K562 (cell line): ENCODE results near the gene USP51. TPM values are rescaled to one million over a fixed set of nuclear protein-coding genes. Genes with fewer than 3 reads are reported as not detected.
"Not testable (repeated sequence)": the region's sequence is repeated elsewhere in the genome, so short reads cannot be mapped to it uniquely, and the experiment has no call there.

Experiments
- ATAC-seq: fragments of 200-7000 bp; cut with Tn5 transposase; 3 replicates; pipeline ENCODE4 v1.9.1; 2020; ENCODE audit warnings: moderate library complexity
- BruUV-seq: library from RNA; stranded (reverse); fragments of 400-500 nt; replicated peaks from 2 replicates; lab custom pipeline; 2021; lab: Mats Ljungman, UMichigan
- CTCF ChIA-PET: fragments of 300-600 bp; formaldehyde crosslinking; extraction: SDS; loops from one replicate; lab custom pipeline; 2021; ENCODE audit warnings: low intra/inter-chr PET ratio; lab: Yijun Ruan, JAX
- POLR2A ChIA-PET: fragments of 300-600, 350-650 bp; sonication (Branson Sonifier 250); formaldehyde crosslinking; extraction: SDS; loops from one replicate; lab custom pipeline; 2021; ENCODE audit warnings: antibody characterized with exemption, inconsistent platforms; lab: Yijun Ruan, JAX
- DNase-seq, 4 experiments: peaks; one replicate each; pipeline versions ENCODE4 v3.0.0 to v3.0.0-alpha.2; 2011 to 2018; ENCODE audit warnings: low spot score in 3 of 4, mixed read lengths in 3 of 4; ENCODE audit errors: extremely low read depth in 1 of 4
- FAIRE-seq: peaks from 2 replicates; lab custom pipeline; 2011; peaks lifted over from hg19 to GRCh38; lab: Jason Lieb, UNC
- H2AFZ ChIP-seq: 2 replicates; pipeline ENCODE4 v1.6.0; 2011; ENCODE audit warnings: low read depth, low read length, control low read depth, inconsistent platforms
- H3K27ac ChIP-seq: fragments of 200-600 bp; 3 replicates; pipeline ENCODE4 v1.8.0; 2011; ENCODE audit warnings: low read depth, mild to moderate bottlenecking, control low read depth, inconsistent platforms, low read length, moderate library complexity, mixed read lengths; ENCODE audit errors: extremely low read depth
- H3K27me3 ChIP-seq, 2 experiments: fragments of 300-600 bp in 1 of 2; 2 replicates in 1 of 2; 3 replicates in 1 of 2; pipeline versions ENCODE4 v1.6.0 to v1.8.0; 2011; ENCODE audit warnings: inconsistent platforms in 2 of 2, low read length in 2 of 2, mild to moderate bottlenecking in 1 of 2, mixed read lengths in 1 of 2, moderate library complexity in 1 of 2; ENCODE audit not compliant: control insufficient read depth in 2 of 2, insufficient read depth in 2 of 2
- H3K36me3 ChIP-seq: fragments of 300-600 bp; 3 replicates; pipeline ENCODE4 v1.8.0; 2011; ENCODE audit warnings: mild to moderate bottlenecking, low read length, inconsistent platforms; ENCODE audit not compliant: control insufficient read depth, insufficient read depth
- H3K4me1 ChIP-seq, 2 experiments: fragments of 200-600 bp in 1 of 2; replicated peaks in 1 of 2; 2 replicates in 1 of 2; 3 replicates in 1 of 2; pipeline versions ENCODE4 v1.5.1 to v1.8.0; 2011; ENCODE audit warnings: inconsistent platforms in 2 of 2, low read length in 2 of 2, mild to moderate bottlenecking in 1 of 2, mixed read lengths in 1 of 2, moderate library complexity in 1 of 2; ENCODE audit not compliant: control insufficient read depth in 2 of 2, insufficient read depth in 2 of 2
- H3K4me2 ChIP-seq: 2 replicates; pipeline ENCODE4 v1.6.1; 2011; ENCODE audit warnings: low read length, control low read depth, inconsistent platforms, mixed read lengths; ENCODE audit not compliant: insufficient read depth
- H3K4me3 ChIP-seq: fragments of 200-600 bp; sonication (generic), shearing (Covaris generic); 2 replicates; pipeline ENCODE4 v1.5.1; 2016; ENCODE audit warnings: control low read depth, inconsistent platforms
- H3K79me2 ChIP-seq: fragments of 200-600 bp; 3 replicates; pipeline ENCODE4 v1.8.0; 2011; ENCODE audit warnings: low read length, inconsistent platforms; ENCODE audit not compliant: control insufficient read depth, insufficient read depth
- H3K9ac ChIP-seq, 2 experiments: 2 replicates each; pipeline versions ENCODE4 v1.6.0 to v1.6.1; 2011; ENCODE audit warnings: low read depth in 2 of 2, low read length in 2 of 2, control low read depth in 1 of 2, inconsistent platforms in 1 of 2, mild to moderate bottlenecking in 1 of 2, mixed read lengths in 1 of 2; ENCODE audit not compliant: insufficient read depth in 1 of 2
- H3K9me1 ChIP-seq: one replicate; pipeline ENCODE4 v1.6.0; 2011; ENCODE audit warnings: inconsistent platforms, mild to moderate bottlenecking, low read length, moderate library complexity; ENCODE audit not compliant: control insufficient read depth, insufficient read depth
- H3K9me3 ChIP-seq: replicated peaks from 2 replicates; pipeline ENCODE4 v1.5.1; 2011; ENCODE audit warnings: low read depth, low read length, inconsistent platforms; ENCODE audit not compliant: control insufficient read depth, insufficient read depth
- H4K20me1 ChIP-seq: replicated peaks from 2 replicates; pipeline ENCODE4 v1.6.1; 2011; ENCODE audit warnings: low read length, inconsistent platforms, mixed read lengths; ENCODE audit not compliant: control insufficient read depth, insufficient read depth
- WGBS: fragments of 100-300 bp; shearing (Covaris generic); methylation state at CpG from one replicate; pipeline ENCODE4 v1.1.6; 2016; ENCODE audit warnings: low coverage, mixed read lengths; ENCODE audit not compliant: insufficient coverage; ENCODE audit errors: missing lambda C conversion rate; 5-methylcytosine and 5-hydroxymethylcytosine counted together
- in situ Hi-C: fragments of 300-500 bp; cut with MboI; formaldehyde crosslinking; loops from 4 replicates; pipeline ENCODE4 v1.15.0; 2018; ENCODE audit warnings: inconsistent platforms, mixed read lengths
- intact Hi-C: fragments of 100-400 bp; cut with micrococcal nuclease; formaldehyde crosslinking; loops from 2 replicates; pipeline ENCODE4 v1.14.2; 2022
- microRNA-seq: library from miRNA; unstranded; fragments of <30 nt; microRNA quantifications from one replicate; pipeline ENCODE4, GENCODE V29; 2018; ENCODE audit warnings: borderline microRNAs expressed
- polyA plus RNA-seq, 8 experiments: library from polyadenylated mRNA; depleted of rRNA in 4 of 8; stranded (reverse) in 5 of 8; unstranded in 3 of 8; fragments of >200 nt; fragmentation: Nextera tagmentation in 2 of 8; fragmentation: Illumina TruSeq in 1 of 8; extraction: Ambion mirVana in 2 of 8; extraction: Trizol in 1 of 8; gene quantifications; 2 replicates each; pipeline versions ENCODE4 v1.2.1 to v1.2.3, GENCODE V29; 2011 to 2014; ENCODE audit warnings: inconsistent platforms in 1 of 8, missing spikeins in 1 of 8
- small RNA-seq: library from RNA; depleted of rRNA; stranded (forward); fragments of <200 nt; gene quantifications from one replicate; pipeline ENCODE3, GENCODE V24; 2014
- total RNA-seq, 7 experiments: library from RNA; depleted of rRNA in 6 of 7; stranded (reverse); fragments of >200 nt in 6 of 7; fragmentation: Illumina TruSeq in 2 of 7; extraction: Trizol in 2 of 7; gene quantifications; 2 replicates each; pipeline versions ENCODE4 v1.2.1 to v1.2.3, GENCODE V29; 2011 to 2021; ENCODE audit warnings: low replicate concordance in 1 of 7

The USP51 gene
- total and polyA plus RNA-seq, 9 of the 15 experiments (the other 6 are each of a cell fraction or from before 2014, with no cell fraction given), result 0.59 to 3.9 (median 1.3) TPM

GRCh38 chrX:55443468-55443867 is 46.2 kb downstream of the USP51 start:
- WGBS, result 2% methylated on average over 5 of the region's 5 CpGs
- DNase-seq, H4K20me1 ChIP-seq, ATAC-seq, H3K4me1 ChIP-seq, H2AFZ ChIP-seq, intact Hi-C loops, FAIRE-seq, POLR2A ChIA-PET, H3K9me1 ChIP-seq, H3K79me2 ChIP-seq, H3K4me2 ChIP-seq, H3K36me3 ChIP-seq, H3K9ac ChIP-seq, H3K27ac ChIP-seq, BruUV-seq, CTCF ChIA-PET, H3K27me3 ChIP-seq, H3K9me3 ChIP-seq, in situ Hi-C loops, H3K4me3 ChIP-seq: not testable (repeated sequence)

Small RNAs within 50 kb of the gene (microRNA-seq; reads per million reads assigned to microRNA genes)
- not detected for gene MIR4536-1
- gene MIR4536-2, result not detected

Small RNAs within 50 kb of the gene (small RNA-seq; reads per million reads assigned to genes)
- gene MIR4536-2, result not detected

Other genes starting within 250 kb of the USP51 start
- gene PAGE3, start 224.9 kb downstream of the USP51 start, total RNA-seq (2014; rRNA removed), result not detected in 2 replicates
- not detected in 2 replicates for gene PAGE3, start 224.9 kb downstream of the USP51 start, total RNA-seq (2014; rRNA removed; fragmentation: Illumina TruSeq; extraction: Trizol)
- not detected in 2 replicates for gene PAGE3, start 224.9 kb downstream of the USP51 start, total RNA-seq (2015; rRNA removed; fragmentation: Illumina TruSeq; extraction: Trizol)
- not detected in 2 replicates for gene PAGE3, start 224.9 kb downstream of the USP51 start, total RNA-seq (2021)
- gene PAGE3, start 224.9 kb downstream of the USP51 start, polyA plus RNA-seq (2011; rRNA removed), result not detected in 2 replicates
- not detected in 2 replicates for gene PAGE3, start 224.9 kb downstream of the USP51 start, polyA plus RNA-seq (2014; fragmentation: Illumina TruSeq; extraction: Trizol)
- gene PAGE3, start 224.9 kb downstream of the USP51 start, polyA plus RNA-seq (2014; fragmentation: Nextera tagmentation; extraction: Ambion mirVana), result not detected
- gene PAGE3, start 224.9 kb downstream of the USP51 start, polyA plus RNA-seq (2014; rRNA removed), result not detected in 2 replicates
- gene MAGEH1, start 37.7 kb downstream of the USP51 start, total RNA-seq (2014; rRNA removed), result 9.2 and 13.6 TPM in 2 replicates
- gene MAGEH1, start 37.7 kb downstream of the USP51 start, total RNA-seq (2014; rRNA removed; fragmentation: Illumina TruSeq; extraction: Trizol), result 8.8 TPM in 2 replicates
- gene MAGEH1, start 37.7 kb downstream of the USP51 start, total RNA-seq (2015; rRNA removed; fragmentation: Illumina TruSeq; extraction: Trizol), result 8.6 and 9.6 TPM in 2 replicates
- 7.3 and 7.5 TPM in 2 replicates for gene MAGEH1, start 37.7 kb downstream of the USP51 start, total RNA-seq (2021)
- gene MAGEH1, start 37.7 kb downstream of the USP51 start, polyA plus RNA-seq (2011; rRNA removed), result 11.2 and 13.5 TPM in 2 replicates
- gene MAGEH1, start 37.7 kb downstream of the USP51 start, polyA plus RNA-seq (2014; fragmentation: Illumina TruSeq; extraction: Trizol), result 9.0 and 9.4 TPM in 2 replicates
- 1 to 10 TPM; 3.7 to 4.1 TPM for gene MAGEH1, start 37.7 kb downstream of the USP51 start, polyA plus RNA-seq (2014; fragmentation: Nextera tagmentation; extraction: Ambion mirVana)
- 12.9 and 14.9 TPM in 2 replicates for gene MAGEH1, start 37.7 kb downstream of the USP51 start, polyA plus RNA-seq (2014; rRNA removed)
- gene FOXR2, start 133.6 kb upstream of the USP51 start, total RNA-seq (2014; rRNA removed), result 0.29 TPM in 1 of 2 replicates, not detected in the other
- gene FOXR2, start 133.6 kb upstream of the USP51 start, total RNA-seq (2014; rRNA removed; fragmentation: Illumina TruSeq; extraction: Trizol), result 0.13 and 0.25 TPM in 2 replicates
- gene FOXR2, start 133.6 kb upstream of the USP51 start, total RNA-seq (2015; rRNA removed; fragmentation: Illumina TruSeq; extraction: Trizol), result 0.34 and 0.40 TPM in 2 replicates
- gene FOXR2, start 133.6 kb upstream of the USP51 start, total RNA-seq (2021), result 0.11 and 0.20 TPM in 2 replicates
- gene FOXR2, start 133.6 kb upstream of the USP51 start, polyA plus RNA-seq (2011; rRNA removed), result not detected in 2 replicates
- 0.27 and 0.32 TPM in 2 replicates for gene FOXR2, start 133.6 kb upstream of the USP51 start, polyA plus RNA-seq (2014; fragmentation: Illumina TruSeq; extraction: Trizol)
- under 1 TPM; 0.03 to 0.22 TPM for gene FOXR2, start 133.6 kb upstream of the USP51 start, polyA plus RNA-seq (2014; fragmentation: Nextera tagmentation; extraction: Ambion mirVana)
- 0.09 and 0.27 TPM in 2 replicates for gene FOXR2, start 133.6 kb upstream of the USP51 start, polyA plus RNA-seq (2014; rRNA removed)
- 8.6 and 10.4 TPM in 2 replicates for gene RRAGB, start 227.9 kb upstream of the USP51 start, total RNA-seq (2014; rRNA removed)
- 9.1 and 9.7 TPM in 2 replicates for gene RRAGB, start 227.9 kb upstream of the USP51 start, total RNA-seq (2014; rRNA removed; fragmentation: Illumina TruSeq; extraction: Trizol)
- gene RRAGB, start 227.9 kb upstream of the USP51 start, total RNA-seq (2015; rRNA removed; fragmentation: Illumina TruSeq; extraction: Trizol), result 8.9 and 11.1 TPM in 2 replicates
- 5.6 and 6.7 TPM in 2 replicates for gene RRAGB, start 227.9 kb upstream of the USP51 start, total RNA-seq (2021)
- 15.6 and 19.7 TPM in 2 replicates for gene RRAGB, start 227.9 kb upstream of the USP51 start, polyA plus RNA-seq (2011; rRNA removed)
- gene RRAGB, start 227.9 kb upstream of the USP51 start, polyA plus RNA-seq (2014; fragmentation: Illumina TruSeq; extraction: Trizol), result 6.3 and 7.5 TPM in 2 replicates
- gene RRAGB, start 227.9 kb upstream of the USP51 start, polyA plus RNA-seq (2014; fragmentation: Nextera tagmentation; extraction: Ambion mirVana), result 1 to 10 TPM; 7.9 to 8.5 TPM
- gene RRAGB, start 227.9 kb upstream of the USP51 start, polyA plus RNA-seq (2014; rRNA removed), result 9.3 and 13.5 TPM in 2 replicates